C4-2B (cell line): ENCODE data around the gene ATXN7L1.

ENCODE experiments used
- H3K27ac ChIP-seq: fragments of 450-650 bp; 2 replicates; pipeline ENCODE4 v1.5.1; 2017
- CTCF ChIP-seq: fragments of 450-650 bp; conservative IDR thresholded peaks from 2 replicates; pipeline ENCODE4 v1.5.1; 2017; ENCODE audit warnings: mild to moderate bottlenecking
- ZFX ChIP-seq: fragments of 450-650 bp; IDR thresholded peaks from 2 replicates; pipeline ENCODE4 v1.6.1; 2017

The ATXN7L1 gene

GRCh38 chr7:105913947-105914346, 37.5 kb upstream of the ATXN7L1 start:
- no peak for TF ChIP-seq CTCF
- TF ChIP-seq ZFX = no peak
- no peak overlapping the region for H3K27ac ChIP-seq

- no peak for TF ChIP-seq ZFX
- TF ChIP-seq CTCF = no peak
- H3K27ac ChIP-seq = no peak overlapping the region
These were observed 35.7 kb upstream of the ATXN7L1 start for GRCh38 chr7:105911961-105912575.

GRCh38 chr7:105910172-105910571, 33.8 kb upstream of the ATXN7L1 start:
- H3K27ac ChIP-seq = no peak overlapping the region
- TF ChIP-seq CTCF (no peak), ZFX (no peak)

DNA sequence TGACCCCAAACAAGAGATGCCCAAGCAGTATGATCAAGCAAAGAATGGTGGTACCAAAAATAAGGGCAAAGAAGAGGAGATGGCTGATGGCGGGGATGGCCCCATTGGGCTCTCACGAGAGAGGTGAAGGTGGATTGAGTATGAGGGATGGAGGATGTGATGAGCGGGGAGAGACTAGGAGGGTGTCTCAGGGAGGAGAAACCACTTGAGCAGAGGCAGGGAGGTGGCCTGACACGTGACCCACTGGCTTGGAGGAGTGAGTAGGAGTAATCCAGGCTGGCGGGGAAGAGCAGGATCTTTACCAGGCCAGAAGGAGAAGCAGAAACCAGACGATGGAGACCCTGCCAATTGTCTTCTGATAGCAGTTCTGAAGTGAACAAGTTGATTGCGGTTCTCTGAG, 33.3 kb upstream of the ATXN7L1 start:
- TF ChIP-seq ZFX (no peak), CTCF (no peak)
- no peak overlapping the region for H3K27ac ChIP-seq

DNA sequence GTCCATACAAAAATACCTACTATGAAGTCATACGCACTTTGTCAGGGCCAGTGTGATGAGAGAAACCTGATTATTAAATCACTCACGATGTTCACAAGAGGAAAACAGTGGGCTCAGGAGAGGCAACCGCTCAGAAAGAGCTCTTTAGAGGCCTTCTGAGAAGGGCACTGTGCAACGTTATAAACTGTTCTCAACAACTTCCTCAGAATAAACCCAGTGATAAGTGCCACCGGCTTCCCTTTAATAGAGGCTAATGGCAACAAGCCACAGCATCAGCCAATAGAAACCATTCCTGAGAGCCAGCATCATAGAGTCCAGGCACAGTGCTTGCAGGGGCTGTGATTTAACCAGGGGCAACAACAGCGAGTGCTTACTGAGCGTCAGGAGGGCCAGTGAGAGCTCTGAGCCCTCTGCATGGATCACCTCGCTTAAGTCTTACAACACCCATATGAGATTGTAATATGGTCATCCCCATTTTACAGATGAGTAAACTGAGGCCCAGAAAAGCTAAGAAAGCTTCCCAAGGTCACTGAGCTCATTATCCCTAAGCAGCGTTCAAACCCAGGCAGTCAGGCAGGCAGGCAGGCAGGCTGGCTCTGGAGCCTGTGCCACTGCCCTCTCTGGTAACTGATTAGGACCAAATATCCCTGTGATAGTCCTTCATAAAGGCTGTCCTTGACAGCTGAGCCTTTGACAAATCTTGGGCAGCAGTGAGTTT, 30.9 kb upstream of the ATXN7L1 start:
- TF ChIP-seq ZFX = no peak
- no peak for TF ChIP-seq CTCF
- H3K27ac ChIP-seq = no peak overlapping the region

DNA sequence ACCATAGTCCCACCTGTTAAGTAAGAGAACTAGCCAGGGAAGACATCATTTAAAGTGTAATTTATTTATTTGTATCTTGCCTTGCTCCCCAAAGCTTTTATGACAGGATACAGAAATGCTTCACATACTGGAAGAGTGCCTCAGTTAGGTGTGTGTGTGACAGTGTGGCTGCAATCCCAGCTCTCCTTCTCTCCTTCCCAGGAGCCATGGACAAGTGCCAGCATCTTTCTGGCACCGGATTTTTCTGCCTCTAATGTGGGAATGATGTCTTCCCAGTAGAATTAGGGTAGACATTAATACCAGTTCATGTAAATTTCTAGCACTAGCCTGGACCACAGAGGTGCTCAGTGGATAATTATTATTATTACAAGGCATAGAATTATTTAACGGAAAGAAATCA, 30.3 kb upstream of the ATXN7L1 start:
- no peak for TF ChIP-seq ZFX
- no peak for TF ChIP-seq CTCF
- H3K27ac ChIP-seq = no peak overlapping the region

- TF ChIP-seq ZFX (no peak), CTCF (no peak)
- H3K27ac ChIP-seq = no peak overlapping the region
These were observed 29.6 kb upstream of the ATXN7L1 start for GRCh38 chr7:105905910-105906568.
